PC-9 (cell line): ENCODE measurements around the gene HAUS6. TPM values are rescaled to one million over a fixed set of nuclear protein-coding genes. Genes with fewer than 3 reads are reported as not detected.
"Not testable (repeated sequence)": the region's sequence is repeated elsewhere in the genome, so short reads cannot be mapped to it uniquely, and the experiment has no call there.

Source experiments
- Bru-seq: library from RNA; stranded (reverse); fragments of 400-500 nt; gene quantifications from one replicate; lab custom pipeline; 2021; lab: Mats Ljungman, UMichigan
- BruChase-seq, 2 experiments: library from RNA; stranded (reverse); fragments of 400-500 nt; gene quantifications; one replicate each; lab custom pipeline; 2021; lab: Mats Ljungman, UMichigan
- BruUV-seq: library from RNA; stranded (reverse); fragments of 400-500 nt; replicated peaks from 2 replicates; lab custom pipeline; 2021; lab: Mats Ljungman, UMichigan
- CTCF ChIA-PET: fragments of 300-600 bp; sonication (Branson Sonifier 250); formaldehyde crosslinking; loops from one replicate; lab custom pipeline; 2022; ENCODE audit warnings: antibody characterized with exemption; lab: Charles Lee
- POLR2A ChIA-PET: fragments of 300-600 bp; sonication (Branson Sonifier 250); formaldehyde crosslinking; loops from one replicate; lab custom pipeline; 2022; ENCODE audit warnings: antibody characterized with exemption; ENCODE audit not compliant: unreplicated experiment; lab: Charles Lee
- DNase-seq, 2 experiments: peaks; one replicate each; pipeline versions ENCODE4 v3.0.0 to v3.0.0-alpha.2; 2015 to 2022; ENCODE audit warnings: mixed read lengths in 1 of 2
- H2AFZ ChIP-seq: fragments of 200-600 bp; sonication (generic); 2 replicates; pipeline ENCODE4 v1.8.1; 2017; ENCODE audit warnings: antibody characterized with exemption
- H3F3A ChIP-seq: fragments of 200-600 bp; sonication (generic); 2 replicates; pipeline ENCODE4 v1.8.1; 2017; ENCODE audit warnings: antibody characterized with exemption, mild to moderate bottlenecking, low read depth; ENCODE audit not compliant: insufficient read depth
- H3K27ac ChIP-seq: fragments of 200-600 bp; sonication (generic); 2 replicates; pipeline ENCODE4 v1.6.1; 2016; ENCODE audit warnings: mixed run types
- H3K27me3 ChIP-seq: fragments of 200-600 bp; sonication (generic); 2 replicates; pipeline ENCODE4 v1.6.1; 2016; ENCODE audit warnings: low read depth, mixed run types; ENCODE audit not compliant: insufficient read depth
- H3K36me3 ChIP-seq: fragments of 200-600 bp; sonication (generic); 2 replicates; pipeline ENCODE4 v1.6.1; 2016; ENCODE audit warnings: low read depth, mixed run types
- H3K4me1 ChIP-seq: fragments of 200-600 bp; sonication (generic); replicated peaks from 2 replicates; pipeline ENCODE4 v1.6.1; 2016; ENCODE audit warnings: mixed run types; ENCODE audit not compliant: insufficient read depth
- H3K4me2 ChIP-seq: fragments of 200-600 bp; sonication (generic); 2 replicates; pipeline ENCODE4 v1.6.1; 2017; ENCODE audit warnings: mixed run types
- H3K4me3 ChIP-seq: fragments of 200-600 bp; sonication (generic); 2 replicates; pipeline ENCODE4 v1.6.1; 2016; ENCODE audit warnings: mixed run types
- H3K79me2 ChIP-seq: fragments of 200-600 bp; sonication (generic); 2 replicates; pipeline ENCODE4 v1.6.1; 2017; ENCODE audit warnings: low read depth, mixed run types
- H3K9me2 ChIP-seq: fragments of 200-600 bp; sonication (generic); 2 replicates; pipeline ENCODE4 v1.8.1; 2017; ENCODE audit warnings: mild to moderate bottlenecking; ENCODE audit not compliant: insufficient read depth
- H3K9me3 ChIP-seq: fragments of 200-600 bp; sonication (generic); 2 replicates; pipeline ENCODE4 v1.8.1; 2016; ENCODE audit warnings: low read depth; ENCODE audit not compliant: insufficient read depth
- H4K20me1 ChIP-seq: fragments of 200-600 bp; sonication (generic); 2 replicates; pipeline ENCODE4 v1.8.1; 2017; ENCODE audit not compliant: insufficient read depth
- CTCF ChIP-seq: fragments of 200-600 bp; sonication (generic); conservative IDR thresholded peaks from 2 replicates; pipeline ENCODE4 v1.6.1; 2017; ENCODE audit warnings: mixed run types, antibody characterized with exemption, mild to moderate bottlenecking, moderate library complexity
- EZH2 ChIP-seq: fragments of 200-600 bp; sonication (generic); IDR thresholded peaks from 2 replicates; pipeline ENCODE4 v1.8.0; 2017; ENCODE audit warnings: antibody characterized with exemption, low read depth
- intact Hi-C: fragments of 100-400 bp; cut with micrococcal nuclease; formaldehyde crosslinking; loops from one replicate; pipeline ENCODE4 v1.10.0; 2022; ENCODE audit not compliant: unreplicated experiment
- long read RNA-seq: library from polyadenylated mRNA; stranded (forward); transcript quantifications from one replicate; pipeline ENCODE4 v2.0.0, GENCODE V29; 2022
- total RNA-seq: library from RNA; stranded (reverse); gene quantifications from 2 replicates; pipeline ENCODE4 v1.2.3, GENCODE V29; 2021

The HAUS6 gene
- total RNA-seq (13.3 and 19.1 TPM in 2 replicates), Bru-seq, nascent RNA (percentile 79 among the genes with signal in this experiment), BruChase-seq, experiment 1, labeled RNA remaining after a 2-hour chase (percentile 76 among the genes with signal in this experiment), BruChase-seq, experiment 2, labeled RNA remaining after a 6-hour chase (percentile 80 among the genes with signal in this experiment)
- long read RNA-seq, full-length matches to known transcripts = 12 of 17 reads
- long read RNA-seq, partial matches to known transcripts = 1 of 17 reads
- long read RNA-seq, other reads (novel, unspliced or antisense) = 4 of 17 reads

- peak; percentile 81 to 86 for DNase-seq
- Histone ChIP-seq H3K36me3 (no peaks in the 10 kb centered on the region), H3K27me3 (no peaks in the 10 kb centered on the region), H3K4me1 (peaks cover 10% of the 10 kb centered on the region), H3K27ac (peak within 1 kb of the TSS; percentile 77), H3K9me3 (no peaks in the 10 kb centered on the region), H3K9me2 (no peaks in the 10 kb centered on the region), H2AFZ (peak within 1 kb of the TSS; percentile 83), H3K4me3 (peak within 1 kb of the TSS; percentile 64), H3F3A (0 out of 2 replicates have a peak, but pooled peaks cover under 1% of the 10 kb centered on the region), H3K4me2 (peak within 1 kb of the TSS; percentile 73), H3K79me2 (peaks cover 36% of the 10 kb centered on the region), H4K20me1 (no peaks in the 10 kb centered on the region)
- intact Hi-C loops = loop anchor here (1.0 to 2.0 kb wide), 3 partner anchors 53 to 72 kb away; partner anchors contain the start of gene RRAGA
- ChIA-PET CTCF (no interaction called here), POLR2A (no interaction called here)
- no TSS peak for BruUV-seq
- TF ChIP-seq EZH2 (no peak), CTCF (peak; percentile 45; the same call in 1 of the 2 replicates)
These were observed at the start of gene HAUS6 for GRCh38 chr9:19102631-19103345. Gene HAUS6 (minus strand): TSS chr9:19102904. CDS start chr9:19102651, 253 bp downstream.

GRCh38 chr9:19152160-19152498, 49.4 kb upstream of the HAUS6 start:
- H3K9me2 ChIP-seq, H3K9me3 ChIP-seq, H3K36me3 ChIP-seq, POLR2A ChIA-PET, H3K4me1 ChIP-seq, H3K4me2 ChIP-seq, intact Hi-C loops, H3K4me3 ChIP-seq, CTCF ChIA-PET, BruUV-seq, H3K27me3 ChIP-seq, H2AFZ ChIP-seq, H3K79me2 ChIP-seq, H4K20me1 ChIP-seq, H3K27ac ChIP-seq, DNase-seq, H3F3A ChIP-seq: not testable (repeated sequence)

GRCh38 chr9:19151425-19152159, 48.9 kb upstream of the HAUS6 start:
- Histone ChIP-seq H3K27me3 (no peaks in the 10 kb centered on the region), H3K4me2 (no peak overlapping the region), H3F3A (0 out of 2 replicates have a peak, but pooled peaks cover 6% of the 10 kb centered on the region), H2AFZ (no peak overlapping the region), H3K36me3 (no peaks in the 10 kb centered on the region), H3K27ac (no peak overlapping the region), H4K20me1 (no peaks in the 10 kb centered on the region), H3K9me2 (no peaks in the 10 kb centered on the region), H3K4me3 (no peak overlapping the region), H3K4me1 (no peaks in the 10 kb centered on the region; the same call in 1 of the 2 replicates), H3K79me2 (no peaks in the 10 kb centered on the region), H3K9me3 (no peaks in the 10 kb centered on the region)
- no TSS peak for BruUV-seq
- TF ChIP-seq CTCF (no peak), EZH2 (no peak)
- no peak for DNase-seq
- ChIA-PET POLR2A (interaction anchor here (0.6 kb wide), 1 partner anchor 227 kb away, joined by 3 read pairs; no protein-coding TSS in a partner anchor), CTCF (no interaction called here)
- intact Hi-C loops = no loop called here
